Body of pancreas (tissue), 4 donors: Measurements from ENCODE around the gene TEPSIN. TPM values are rescaled to one million over a fixed set of nuclear protein-coding genes. Genes with fewer than 3 reads are reported as not detected.
A peak's percentile ranks its signal among the peaks of the same experiment; 100 is the strongest.

ENCODE experiments used
- ATAC-seq: fragments of 150-250 bp; one replicate; pipeline ENCODE4 v1.9.1; 2016
- DNase-seq, 4 donors: peaks; one replicate each; pipeline ENCODE4 v3.0.0-alpha.2; 2019
- H3K27ac ChIP-seq, 4 donors: fragments of 200-600 bp; sonication (generic); 1 replicate in 3 of 4; 2 replicates in 1 of 4; pipeline versions ENCODE4 v1.5.1 to v1.6.1; 2016 to 2019; ENCODE audit warnings: mild to moderate bottlenecking in 1 of 4, mixed read lengths in 1 of 4, moderate library complexity in 1 of 4
- H3K27me3 ChIP-seq, 2 donors: fragments of 200-600 bp; sonication (generic); one replicate each; pipeline ENCODE4 v1.6.0; 2016; ENCODE audit warnings: mild to moderate bottlenecking in 1 of 2
- H3K36me3 ChIP-seq, 2 donors: fragments of 200-600 bp; sonication (generic); replicated peaks in 1 of 2; 2 replicates each; pipeline ENCODE4 v1.5.1; 2016; ENCODE audit warnings: low read depth in 2 of 2; ENCODE audit not compliant: insufficient read depth in 1 of 2
- H3K4me1 ChIP-seq: fragments of 200-600 bp; sonication (generic); one replicate; pipeline ENCODE4 v1.6.0; 2016
- H3K4me3 ChIP-seq, 2 donors: fragments of 200-600 bp; sonication (generic); 1 replicate in 1 of 2; 2 replicates in 1 of 2; pipeline ENCODE4 v1.5.1; 2016 to 2019
- H3K9me3 ChIP-seq, 3 donors: fragments of 200-600 bp; sonication (generic); 1 replicate in 2 of 3; 2 replicates in 1 of 3; pipeline ENCODE4 v1.5.1; 2016
- CTCF ChIP-seq, 7 experiments: fragments of 450-650 bp in 4 of 7; fragments of 200-600 bp in 3 of 7; sonication (generic) in 3 of 7; IDR thresholded peaks; one replicate each; pipeline ENCODE4 v1.5.1; 2016 to 2019; ENCODE audit warnings: antibody characterized with exemption in 7 of 7
- POLR2A ChIP-seq, 3 donors: fragments of 450-650 bp; IDR thresholded peaks; one replicate each; pipeline ENCODE4 v1.6.1; 2016; ENCODE audit warnings: antibody characterized with exemption in 3 of 3, mild to moderate bottlenecking in 2 of 3
- WGBS, 2 donors: methylation state at CpG; one replicate each; pipeline ENCODE4 v1.1.5; 2017; 5-methylcytosine and 5-hydroxymethylcytosine counted together
- intact Hi-C: fragments of 100-400 bp; cut with DNase I; formaldehyde crosslinking; loops from one replicate; pipeline ENCODE4 v1.15.1; 2023
- total RNA-seq, 2 donors: library from RNA; depleted of rRNA; stranded (reverse); fragments of >200 nt; gene quantifications; one replicate each; pipeline ENCODE4 v1.1.0, GENCODE V29; 2016

The TEPSIN gene
- total RNA-seq, 2 donors from 2014 or later, result 31.9 to 102 TPM

- peaks cover 7 to 17% of the 10 kb centered on the region in 2 donors for H3K36me3 ChIP-seq
- no peaks in the 10 kb centered on the region for H3K27me3 ChIP-seq
- no peak for DNase-seq
- 91 to 92% methylated on average over 8 to 15 of the region's 15 CpGs for WGBS, 2 donors
- H3K9me3 ChIP-seq, result no peaks in the 10 kb centered on the region
- intact Hi-C loops, result loop anchor here (5.0 kb wide), 2 partner anchors 233 to 353 kb away; no protein-coding TSS in a partner anchor
- H3K4me1 ChIP-seq, result no peaks in the 10 kb centered on the region
- no peak overlapping the region for H3K4me3 ChIP-seq
- peak; percentile 54 for ATAC-seq
- no peak overlapping the region for H3K27ac ChIP-seq
- TF ChIP-seq POLR2A (IDR thresholded peaks at IDR 0.05) (no peak), CTCF (IDR thresholded peaks at IDR 0.05) (no peak)
Observed at GRCh38 chr17:81249223-81250040, 10.6 kb upstream of the TEPSIN start.

- no peaks in the 10 kb centered on the region for H3K9me3 ChIP-seq
- peaks cover 7 to 17% of the 10 kb centered on the region in 2 donors for H3K36me3 ChIP-seq
- no peaks in the 10 kb centered on the region for H3K4me1 ChIP-seq
- intact Hi-C loops, result loop anchor here (5.0 kb wide), 1 partner anchor 354 kb away; no protein-coding TSS in a partner anchor
- H3K4me3 ChIP-seq, result no peak overlapping the region
- WGBS, 2 donors, result 78 to 83% methylated on average over 13 to 14 of the region's 16 CpGs
- no peak overlapping the region for H3K27ac ChIP-seq
- TF ChIP-seq CTCF (IDR thresholded peaks at IDR 0.05) (no peak), POLR2A (IDR thresholded peaks at IDR 0.05) (no peak)
- no peak for ATAC-seq
- DNase-seq, result no peak
- H3K27me3 ChIP-seq, result no peaks in the 10 kb centered on the region
Observed at GRCh38 chr17:81248649-81249048, 9.8 kb upstream of the TEPSIN start.

- Histone ChIP-seq H3K4me3 (no peak overlapping the region), H3K9me3 (no peaks in the 10 kb centered on the region), H3K27ac (no peak overlapping the region), H3K36me3 (peaks cover 7 to 17% of the 10 kb centered on the region in 2 donors), H3K27me3 (no peaks in the 10 kb centered on the region), H3K4me1 (no peaks in the 10 kb centered on the region)
- TF ChIP-seq POLR2A (IDR thresholded peaks at IDR 0.05) (no peak), CTCF (IDR thresholded peaks at IDR 0.05) (no peak)
- ATAC-seq (no peak), DNase-seq (no peak)
- intact Hi-C loops, result loop anchor here (5.0 kb wide), 1 partner anchor 355 kb away; no protein-coding TSS in a partner anchor
- WGBS, 2 donors, result 82 to 87% methylated on average over 13 to 15 of the region's 15 CpGs
Observed at GRCh38 chr17:81247339-81247990, 8.6 kb upstream of the TEPSIN start.

- no peak for ATAC-seq
- DNase-seq, result no peak
- intact Hi-C loops, result loop anchor here (5.0 kb wide), 1 partner anchor 355 kb away; no protein-coding TSS in a partner anchor
- Histone ChIP-seq H3K36me3 (peaks cover 7 to 13% of the 10 kb centered on the region in 2 donors), H3K9me3 (no peaks in the 10 kb centered on the region), H3K27me3 (no peaks in the 10 kb centered on the region), H3K4me1 (no peaks in the 10 kb centered on the region), H3K4me3 (no peak overlapping the region), H3K27ac (no peak overlapping the region)
- TF ChIP-seq POLR2A (IDR thresholded peaks at IDR 0.05) (no peak), CTCF (IDR thresholded peaks at IDR 0.05) (no peak)
- 95 to 96% methylated on average over 14 to 27 of the region's 28 CpGs for WGBS, 2 donors
Observed at GRCh38 chr17:81246679-81247338, 8.0 kb upstream of the TEPSIN start.
